Fibroblast of mammary gland (primary cell): Measurements from ENCODE around the gene B4GALT7.

Source experiments
- DNase-seq: peaks from one replicate; pipeline ENCODE4 v3.0.0-alpha.2; 2010; ENCODE audit warnings: low read depth
- H3K4me3 ChIP-seq: 2 replicates; pipeline ENCODE4 v1.5.1; 2011; ENCODE audit warnings: low read depth, mild to moderate bottlenecking, low read length, moderate library complexity; ENCODE audit not compliant: control insufficient read depth
- TF ChIP-seq, protein P1 (sequence below): conservative IDR thresholded peaks from 2 replicates; pipeline ENCODE4 v1.5.1; 2011; ENCODE audit warnings: low read depth, low read length, inconsistent platforms; ENCODE audit not compliant: control insufficient read depth, insufficient read depth

B4GALT7 gene, protein sequence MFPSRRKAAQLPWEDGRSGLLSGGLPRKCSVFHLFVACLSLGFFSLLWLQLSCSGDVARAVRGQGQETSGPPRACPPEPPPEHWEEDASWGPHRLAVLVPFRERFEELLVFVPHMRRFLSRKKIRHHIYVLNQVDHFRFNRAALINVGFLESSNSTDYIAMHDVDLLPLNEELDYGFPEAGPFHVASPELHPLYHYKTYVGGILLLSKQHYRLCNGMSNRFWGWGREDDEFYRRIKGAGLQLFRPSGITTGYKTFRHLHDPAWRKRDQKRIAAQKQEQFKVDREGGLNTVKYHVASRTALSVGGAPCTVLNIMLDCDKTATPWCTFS

DNA sequence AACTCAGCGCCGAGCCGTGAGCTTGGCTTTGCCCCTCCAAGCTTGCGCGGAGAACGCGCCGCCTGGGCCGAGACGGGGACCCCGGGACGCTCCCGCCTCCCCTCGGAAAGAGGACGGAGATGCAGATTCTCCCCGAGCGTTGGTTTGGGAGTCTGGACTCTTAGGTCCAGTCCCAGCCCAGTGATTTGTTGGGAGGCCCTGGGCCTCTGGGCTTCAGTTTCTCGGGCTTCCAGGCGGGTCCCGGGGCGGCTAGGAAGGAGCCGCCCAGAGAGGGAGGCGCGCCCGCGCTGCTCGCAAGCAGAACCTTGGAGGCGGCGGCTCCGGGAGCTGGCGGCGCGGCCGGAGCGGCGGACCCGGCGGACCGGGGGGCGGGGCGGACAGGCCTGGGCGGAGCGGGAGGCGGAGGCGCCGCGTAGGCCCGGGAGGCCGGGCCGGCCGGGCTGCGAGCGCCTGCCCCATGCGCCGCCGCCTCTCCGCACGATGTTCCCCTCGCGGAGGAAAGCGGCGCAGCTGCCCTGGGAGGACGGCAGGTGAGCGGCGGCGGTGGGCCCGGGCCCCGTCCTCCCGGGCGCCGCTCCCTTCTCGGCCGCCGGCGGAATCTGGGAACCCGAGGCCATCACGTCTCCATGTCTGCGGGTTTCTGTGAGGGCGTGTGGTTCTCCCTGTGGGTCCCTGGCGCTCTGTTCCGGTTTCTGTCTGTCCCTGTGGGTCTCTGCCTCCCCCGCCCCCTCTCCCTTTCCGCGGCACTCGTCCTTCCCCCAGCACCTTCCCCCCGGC, at the start of gene B4GALT7:
B4GALT7 (plus strand) TSS at position 402 of the 777 bp plus-strand sequence; CDS start at position 481, 79 bp downstream.
- peak within 1 kb of the TSS; percentile 82 for H3K4me3 ChIP-seq
- TF ChIP-seq, protein P1, sequence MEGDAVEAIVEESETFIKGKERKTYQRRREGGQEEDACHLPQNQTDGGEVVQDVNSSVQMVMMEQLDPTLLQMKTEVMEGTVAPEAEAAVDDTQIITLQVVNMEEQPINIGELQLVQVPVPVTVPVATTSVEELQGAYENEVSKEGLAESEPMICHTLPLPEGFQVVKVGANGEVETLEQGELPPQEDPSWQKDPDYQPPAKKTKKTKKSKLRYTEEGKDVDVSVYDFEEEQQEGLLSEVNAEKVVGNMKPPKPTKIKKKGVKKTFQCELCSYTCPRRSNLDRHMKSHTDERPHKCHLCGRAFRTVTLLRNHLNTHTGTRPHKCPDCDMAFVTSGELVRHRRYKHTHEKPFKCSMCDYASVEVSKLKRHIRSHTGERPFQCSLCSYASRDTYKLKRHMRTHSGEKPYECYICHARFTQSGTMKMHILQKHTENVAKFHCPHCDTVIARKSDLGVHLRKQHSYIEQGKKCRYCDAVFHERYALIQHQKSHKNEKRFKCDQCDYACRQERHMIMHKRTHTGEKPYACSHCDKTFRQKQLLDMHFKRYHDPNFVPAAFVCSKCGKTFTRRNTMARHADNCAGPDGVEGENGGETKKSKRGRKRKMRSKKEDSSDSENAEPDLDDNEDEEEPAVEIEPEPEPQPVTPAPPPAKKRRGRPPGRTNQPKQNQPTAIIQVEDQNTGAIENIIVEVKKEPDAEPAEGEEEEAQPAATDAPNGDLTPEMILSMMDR = no peak
- peak; percentile 65 for DNase-seq

DNA sequence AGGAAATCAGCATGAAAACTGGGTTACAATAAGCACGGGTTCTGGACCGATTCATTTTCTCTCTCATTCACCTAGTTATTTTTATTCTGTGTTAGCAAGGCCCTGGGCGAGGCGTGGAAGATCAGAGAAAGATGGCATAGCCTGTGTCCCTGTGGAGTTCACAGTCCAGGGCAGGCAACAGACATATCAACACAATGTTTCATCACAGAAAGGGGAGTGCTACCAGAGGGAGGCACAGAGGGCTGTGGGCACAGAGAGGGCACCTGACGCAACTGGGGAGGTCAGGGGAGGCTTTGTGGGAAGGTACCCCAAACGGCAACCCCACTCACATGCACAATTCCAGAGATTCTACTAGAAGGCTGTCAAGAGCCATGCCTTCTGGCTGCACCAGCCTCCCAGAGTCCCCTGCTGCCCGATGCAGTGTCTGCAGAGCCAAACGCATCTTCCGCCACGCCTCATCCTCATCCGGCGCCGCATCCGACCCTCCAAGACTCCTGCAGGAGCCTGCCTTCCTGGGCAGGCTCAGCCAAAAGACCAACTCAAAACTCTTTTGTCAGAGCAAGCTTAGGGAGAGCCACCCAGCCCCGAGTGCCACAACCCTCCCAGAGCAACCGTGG, 47.0 kb upstream of the B4GALT7 start:
- H3K4me3 ChIP-seq = peak overlapping the region; percentile 80
- DNase-seq = peak; percentile 27
- TF ChIP-seq, protein P1 = no peak

DNA sequence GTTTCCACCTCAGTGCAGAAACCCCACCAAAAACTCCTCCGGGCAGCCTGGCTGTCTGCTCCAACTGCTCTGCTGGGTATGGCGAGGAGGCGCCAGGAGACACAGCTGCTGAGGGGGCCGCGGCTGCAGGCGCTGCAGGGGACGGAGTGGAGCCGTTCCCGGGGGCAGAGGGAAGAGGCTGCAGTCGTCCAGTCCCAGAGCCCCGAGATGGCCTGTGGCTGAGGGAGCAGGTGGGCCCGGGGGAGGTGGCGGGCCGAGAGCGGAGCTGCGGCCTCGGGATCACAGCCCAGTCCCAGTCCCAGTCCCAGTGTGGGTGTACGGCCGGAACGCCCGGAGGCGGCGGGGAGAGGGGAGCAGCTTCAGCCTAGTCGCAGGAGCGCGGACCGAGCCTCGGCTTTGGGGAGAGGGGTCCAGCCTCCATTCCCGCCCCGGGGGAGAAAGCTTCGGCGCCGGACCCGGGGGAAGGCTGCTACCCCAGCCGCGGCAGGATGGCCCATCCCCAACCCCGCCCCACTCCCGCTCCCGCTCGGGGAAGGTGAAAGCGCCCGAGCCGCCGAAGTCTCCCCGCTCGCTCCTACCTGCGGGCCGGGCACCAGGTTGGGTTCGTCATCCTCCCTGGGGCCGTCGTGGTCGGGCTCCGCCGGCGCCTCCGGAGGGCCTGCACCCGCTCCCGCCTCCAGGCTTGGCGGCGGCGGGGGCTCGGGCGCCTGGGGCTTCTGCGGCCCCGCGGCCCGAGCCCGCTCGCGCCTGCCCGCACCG, 46.1 kb upstream of the B4GALT7 start:
- TF ChIP-seq, protein P1 = no peak
- peak overlapping the region; percentile 80 for H3K4me3 ChIP-seq
- DNase-seq = no peak

DNA sequence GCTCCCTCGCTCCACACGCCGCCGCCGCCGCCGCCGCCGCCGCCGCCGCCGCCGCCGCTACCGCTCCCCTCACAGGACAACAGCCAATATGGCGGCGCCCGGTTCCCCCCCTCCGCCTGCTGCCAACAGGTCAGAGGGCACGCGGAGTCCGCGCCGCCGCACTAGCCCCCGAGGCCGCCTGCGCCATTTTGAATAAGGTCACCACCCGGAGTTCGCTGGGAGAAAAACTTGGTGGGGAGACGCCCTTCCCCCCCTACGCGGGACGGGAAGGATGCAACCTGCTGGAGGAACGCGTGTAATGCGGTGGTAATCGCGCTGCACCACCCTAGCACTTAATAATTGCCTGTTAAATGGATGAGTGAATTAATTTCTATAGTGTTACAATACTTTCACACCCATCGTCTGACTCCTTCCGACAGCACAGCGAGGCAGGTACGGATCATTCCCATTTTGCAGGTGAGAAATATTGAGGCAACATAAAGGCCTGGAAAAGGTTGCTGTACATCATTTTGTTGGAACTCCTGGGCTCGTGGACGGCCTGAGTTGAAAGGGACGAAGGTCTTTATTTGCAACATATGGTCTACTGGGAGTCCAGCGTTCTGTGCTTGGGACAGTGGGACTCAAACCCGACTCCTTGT, 45.3 kb upstream of the B4GALT7 start, which contains the start of gene FAM193B:
FAM193B (minus strand) TSS at position 90 of the 638 bp plus-strand sequence. CDS start 105 bp downstream, outside the sequence.
- TF ChIP-seq, protein P1 = peak; percentile 28
- H3K4me3 ChIP-seq = peak within 1 kb of the TSS; percentile 80
- peak; percentile 85 for DNase-seq

DNA sequence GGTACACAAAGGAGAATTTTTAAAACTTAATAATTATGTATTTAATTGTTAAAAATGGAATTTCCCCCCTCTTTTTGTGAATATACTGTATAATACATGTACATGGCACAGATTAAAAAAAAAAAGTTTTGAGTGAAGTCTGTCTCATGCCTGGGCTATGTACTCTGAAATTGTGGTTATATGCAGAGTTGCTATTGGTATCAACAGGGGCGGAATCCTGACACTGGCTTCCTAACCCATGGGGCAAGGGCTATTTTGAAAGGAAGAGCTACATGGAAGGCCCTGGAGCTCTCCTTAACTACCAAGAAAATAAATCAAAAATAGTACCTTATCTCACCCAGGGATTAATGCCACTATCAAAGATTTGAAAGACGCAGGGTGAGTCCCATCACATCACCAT, 44.7 kb upstream of the B4GALT7 start:
- no peak for DNase-seq
- no peak overlapping the region for H3K4me3 ChIP-seq
- TF ChIP-seq, protein P1 = no peak
